Measurements from ENCODE around the gene GPR25.

Gene GPR25

DNA sequence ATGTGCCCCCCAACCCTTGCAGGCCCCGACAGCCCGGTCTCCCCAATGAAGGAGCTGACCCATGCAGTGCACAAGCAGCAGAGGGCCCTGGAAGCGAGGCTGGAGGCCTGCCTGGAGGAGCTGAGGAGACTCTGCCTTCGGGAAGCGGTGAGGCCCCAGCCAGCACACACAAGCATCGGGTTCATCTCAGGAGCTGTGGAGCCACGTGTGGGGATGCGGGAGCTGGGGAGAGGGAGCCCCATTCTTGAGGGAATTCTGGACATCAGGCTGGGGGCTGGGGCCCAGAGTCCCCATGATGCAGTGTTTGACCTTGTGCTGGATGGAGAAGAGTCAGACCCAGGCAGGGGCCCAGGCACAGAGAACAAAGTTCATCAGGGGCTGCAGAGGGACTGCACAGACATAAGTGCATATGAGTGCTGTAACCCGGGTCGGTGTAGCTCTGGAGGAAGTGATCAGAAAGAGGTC lies 26.7 kb downstream of the GPR25 start:
- TF ChIP-seq POU2F2 (IDR thresholded peaks at IDR 0.05; ENCODE audit: low read depth, low read length) (no peak), TAF1 (IDR thresholded peaks at IDR 0.05; ENCODE audit: low read depth, low read length) (no peak), POLR2A (IDR thresholded peaks at IDR 0.05; ENCODE audit: low read depth, low read length) (no peak), SPI1 (IDR thresholded peaks at IDR 0.05; ENCODE audit: low read depth, low read length) (no peak), PAX5 (IDR thresholded peaks at IDR 0.05; ENCODE audit: insufficient read depth, low read length, severe bottlenecking) (no peak), POLR2AphosphoS5 (IDR thresholded peaks at IDR 0.05; ENCODE audit: low read depth, low read length) (no peak)
- FAIRE-seq (no peak), DNase-seq (ENCODE audit: insufficient read length, low spot score) (no peak)

GRCh38 chr1:200899954-200900867 lies 27.4 kb downstream of the GPR25 start:
- no peak for FAIRE-seq

GRCh38 chr1:200900877-200901276 lies 28.1 kb downstream of the GPR25 start:
- TF ChIP-seq PAX5 (IDR thresholded peaks at IDR 0.05; ENCODE audit: insufficient read depth, low read length, severe bottlenecking): no peak
- no peak for TF ChIP-seq TAF1 (IDR thresholded peaks at IDR 0.05; ENCODE audit: low read depth, low read length)
- TF ChIP-seq SPI1 (IDR thresholded peaks at IDR 0.05; ENCODE audit: low read depth, low read length): no peak
- no peak for TF ChIP-seq POLR2AphosphoS5 (IDR thresholded peaks at IDR 0.05; ENCODE audit: low read depth, low read length)
- no peak for TF ChIP-seq POU2F2 (IDR thresholded peaks at IDR 0.05; ENCODE audit: low read depth, low read length)
- no peak for TF ChIP-seq POLR2A (IDR thresholded peaks at IDR 0.05; ENCODE audit: low read depth, low read length)
- FAIRE-seq: no peak
- no peak for DNase-seq (ENCODE audit: insufficient read length, low spot score)

More at GRCh38 chr1:200899954-200900867, 27.4 kb downstream of the GPR25 start:
- no peak for DNase-seq (ENCODE audit: insufficient read length, low spot score)
- TF ChIP-seq POU2F2 (IDR thresholded peaks at IDR 0.05; ENCODE audit: low read depth, low read length) (no peak), POLR2A (IDR thresholded peaks at IDR 0.05; ENCODE audit: low read depth, low read length) (no peak), TAF1 (IDR thresholded peaks at IDR 0.05; ENCODE audit: low read depth, low read length) (no peak), POLR2AphosphoS5 (IDR thresholded peaks at IDR 0.05; ENCODE audit: low read depth, low read length) (no peak), SPI1 (IDR thresholded peaks at IDR 0.05; ENCODE audit: low read depth, low read length) (no peak), PAX5 (IDR thresholded peaks at IDR 0.05; ENCODE audit: insufficient read depth, low read length, severe bottlenecking) (no peak)

- no peak for TF ChIP-seq POU2F2 (IDR thresholded peaks at IDR 0.05; ENCODE audit: low read depth, low read length)
- no peak for TF ChIP-seq TAF1 (IDR thresholded peaks at IDR 0.05; ENCODE audit: low read depth, low read length)
- no peak for TF ChIP-seq PAX5 (IDR thresholded peaks at IDR 0.05; ENCODE audit: insufficient read depth, low read length, severe bottlenecking)
- TF ChIP-seq SPI1 (IDR thresholded peaks at IDR 0.05; ENCODE audit: low read depth, low read length): no peak
- no peak for TF ChIP-seq POLR2A (IDR thresholded peaks at IDR 0.05; ENCODE audit: low read depth, low read length)
- no peak for TF ChIP-seq POLR2AphosphoS5 (IDR thresholded peaks at IDR 0.05; ENCODE audit: low read depth, low read length)
- DNase-seq (ENCODE audit: insufficient read length, low spot score): no peak
- FAIRE-seq: no peak
These were observed 28.6 kb downstream of the GPR25 start for GRCh38 chr1:200901350-200901749.

GRCh38 chr1:200901796-200902444 lies 29.1 kb downstream of the GPR25 start:
- FAIRE-seq: no peak
- TF ChIP-seq PAX5 (IDR thresholded peaks at IDR 0.05; ENCODE audit: insufficient read depth, low read length, severe bottlenecking) (no peak), TAF1 (IDR thresholded peaks at IDR 0.05; ENCODE audit: low read depth, low read length) (no peak), POU2F2 (IDR thresholded peaks at IDR 0.05; ENCODE audit: low read depth, low read length) (no peak), POLR2AphosphoS5 (IDR thresholded peaks at IDR 0.05; ENCODE audit: low read depth, low read length) (no peak), SPI1 (IDR thresholded peaks at IDR 0.05; ENCODE audit: low read depth, low read length) (no peak), POLR2A (IDR thresholded peaks at IDR 0.05; ENCODE audit: low read depth, low read length) (no peak)
- DNase-seq (ENCODE audit: insufficient read length, low spot score): no peak

GRCh38 chr1:200903793-200904192 lies 31.0 kb downstream of the GPR25 start:
- no peak for TF ChIP-seq TAF1 (IDR thresholded peaks at IDR 0.05; ENCODE audit: low read depth, low read length)
- TF ChIP-seq PAX5 (IDR thresholded peaks at IDR 0.05; ENCODE audit: insufficient read depth, low read length, severe bottlenecking): no peak
- TF ChIP-seq SPI1 (IDR thresholded peaks at IDR 0.05; ENCODE audit: low read depth, low read length): no peak
- no peak for TF ChIP-seq POLR2A (IDR thresholded peaks at IDR 0.05; ENCODE audit: low read depth, low read length)
- no peak for TF ChIP-seq POU2F2 (IDR thresholded peaks at IDR 0.05; ENCODE audit: low read depth, low read length)
- no peak for TF ChIP-seq POLR2AphosphoS5 (IDR thresholded peaks at IDR 0.05; ENCODE audit: low read depth, low read length)
- no peak for FAIRE-seq
- DNase-seq (ENCODE audit: insufficient read length, low spot score): no peak

DNA sequence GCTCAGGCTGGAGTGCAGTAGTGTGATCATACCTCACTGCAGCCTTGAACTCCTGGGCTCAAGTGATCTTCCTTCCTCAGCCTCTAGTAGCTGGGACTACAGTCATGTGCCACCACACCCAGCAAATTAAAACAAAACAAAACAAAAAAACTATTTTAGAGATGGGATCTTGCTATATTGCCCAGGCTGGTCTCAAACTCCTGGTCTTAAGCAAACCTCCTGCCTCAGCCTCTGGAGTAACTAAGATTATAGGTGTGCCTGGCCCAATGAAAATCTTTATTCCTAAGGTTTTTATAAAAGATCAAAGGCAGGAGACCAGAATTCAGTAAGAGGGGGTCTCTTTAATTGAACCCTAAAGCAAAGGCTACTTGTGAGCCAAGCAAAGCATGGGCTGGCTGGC lies 32.0 kb downstream of the GPR25 start:
- DNase-seq (ENCODE audit: insufficient read length, low spot score) (no peak), FAIRE-seq (no peak)
- no peak for TF ChIP-seq POLR2A (IDR thresholded peaks at IDR 0.05; ENCODE audit: low read depth, low read length)
- TF ChIP-seq TAF1 (IDR thresholded peaks at IDR 0.05; ENCODE audit: low read depth, low read length): no peak
- TF ChIP-seq POU2F2 (IDR thresholded peaks at IDR 0.05; ENCODE audit: low read depth, low read length): no peak
- no peak for TF ChIP-seq SPI1 (IDR thresholded peaks at IDR 0.05; ENCODE audit: low read depth, low read length)
- no peak for TF ChIP-seq POLR2AphosphoS5 (IDR thresholded peaks at IDR 0.05; ENCODE audit: low read depth, low read length)
- no peak for TF ChIP-seq PAX5 (IDR thresholded peaks at IDR 0.05; ENCODE audit: insufficient read depth, low read length, severe bottlenecking)

DNA sequence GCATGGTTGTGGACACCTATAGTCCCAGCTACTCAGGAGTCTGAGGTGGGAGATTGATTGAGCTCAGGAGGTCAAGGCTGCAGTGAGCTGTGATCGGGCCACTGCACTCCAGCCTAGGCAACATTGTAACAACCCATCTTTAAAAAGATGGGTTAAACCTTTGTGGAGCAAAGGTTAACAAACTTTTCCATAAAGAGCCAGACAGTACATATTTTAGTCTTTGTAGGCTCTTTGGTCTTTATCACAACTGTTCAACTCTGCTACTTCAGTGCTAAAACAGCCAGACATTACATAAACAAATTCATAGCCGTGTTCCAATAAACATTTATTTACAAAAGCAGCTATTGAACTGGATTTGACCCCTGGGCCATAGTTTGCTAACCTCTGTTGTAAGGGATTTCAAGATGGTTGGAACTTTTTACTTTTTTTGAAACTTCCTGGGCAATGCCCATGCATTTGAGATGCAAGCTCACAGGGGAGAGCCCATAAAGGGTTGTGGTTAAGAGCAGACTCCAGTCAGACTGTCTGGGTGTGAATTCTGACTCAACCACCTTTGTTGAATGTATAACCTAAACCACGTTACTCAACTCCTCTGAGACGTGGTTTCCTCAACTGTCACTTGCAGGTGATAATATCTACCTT lies 32.8 kb downstream of the GPR25 start:
- FAIRE-seq (peak; percentile 69), DNase-seq (ENCODE audit: insufficient read length, low spot score) (no peak)
- TF ChIP-seq PAX5 (IDR thresholded peaks at IDR 0.05; ENCODE audit: insufficient read depth, low read length, severe bottlenecking): no peak
- no peak for TF ChIP-seq SPI1 (IDR thresholded peaks at IDR 0.05; ENCODE audit: low read depth, low read length)
- no peak for TF ChIP-seq POLR2AphosphoS5 (IDR thresholded peaks at IDR 0.05; ENCODE audit: low read depth, low read length)
- TF ChIP-seq POU2F2 (IDR thresholded peaks at IDR 0.05; ENCODE audit: low read depth, low read length): no peak
- TF ChIP-seq TAF1 (IDR thresholded peaks at IDR 0.05; ENCODE audit: low read depth, low read length): no peak
- TF ChIP-seq POLR2A (IDR thresholded peaks at IDR 0.05; ENCODE audit: low read depth, low read length): no peak
